SHP77 (cell line): Measurements from ENCODE around the gene TICRR.

ENCODE experiments used
- DNase-seq, 2 experiments: peaks; one replicate each; lab custom pipeline; 2025; lab: John Stamatoyannopoulos, UW

The TICRR gene

GRCh38 chr15:89654301-89654761, 79.1 kb downstream of the TICRR start:
- no peak for DNase-seq

GRCh38 chr15:89654847-89655805, 79.9 kb downstream of the TICRR start, which contains the start of gene KIF7:
Gene KIF7 (minus strand): TSS chr15:89655467. CDS start chr15:89652930, 2,537 bp downstream.
- no peak for DNase-seq

GRCh38 chr15:89656116-89656815, 81.0 kb downstream of the TICRR start:
- no peak for DNase-seq

GRCh38 chr15:89657686-89658200, 82.5 kb downstream of the TICRR start:
- no peak for DNase-seq

- DNase-seq, result no peak
These were observed 84.0 kb downstream of the TICRR start for GRCh38 chr15:89659295-89659694.

DNA sequence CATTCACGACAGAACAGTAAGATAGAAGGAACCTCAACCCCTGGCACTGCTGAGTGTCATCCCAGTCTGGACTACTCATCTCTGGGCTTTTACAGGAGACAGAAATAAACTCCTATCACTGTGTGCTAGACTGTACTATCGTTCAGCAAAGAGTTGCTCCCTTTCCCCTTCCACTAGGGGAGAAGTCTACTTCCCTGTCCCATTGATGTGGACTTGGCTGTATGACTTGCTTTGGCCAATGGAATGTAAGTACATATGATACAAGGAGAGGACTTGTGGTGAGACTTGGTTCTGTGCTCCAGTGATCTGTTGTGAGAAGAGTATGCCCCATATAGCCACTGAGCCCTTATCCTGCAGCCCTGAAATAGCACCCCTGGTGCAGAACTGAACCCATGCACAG, 85.3 kb downstream of the TICRR start:
- no peak for DNase-seq

DNA sequence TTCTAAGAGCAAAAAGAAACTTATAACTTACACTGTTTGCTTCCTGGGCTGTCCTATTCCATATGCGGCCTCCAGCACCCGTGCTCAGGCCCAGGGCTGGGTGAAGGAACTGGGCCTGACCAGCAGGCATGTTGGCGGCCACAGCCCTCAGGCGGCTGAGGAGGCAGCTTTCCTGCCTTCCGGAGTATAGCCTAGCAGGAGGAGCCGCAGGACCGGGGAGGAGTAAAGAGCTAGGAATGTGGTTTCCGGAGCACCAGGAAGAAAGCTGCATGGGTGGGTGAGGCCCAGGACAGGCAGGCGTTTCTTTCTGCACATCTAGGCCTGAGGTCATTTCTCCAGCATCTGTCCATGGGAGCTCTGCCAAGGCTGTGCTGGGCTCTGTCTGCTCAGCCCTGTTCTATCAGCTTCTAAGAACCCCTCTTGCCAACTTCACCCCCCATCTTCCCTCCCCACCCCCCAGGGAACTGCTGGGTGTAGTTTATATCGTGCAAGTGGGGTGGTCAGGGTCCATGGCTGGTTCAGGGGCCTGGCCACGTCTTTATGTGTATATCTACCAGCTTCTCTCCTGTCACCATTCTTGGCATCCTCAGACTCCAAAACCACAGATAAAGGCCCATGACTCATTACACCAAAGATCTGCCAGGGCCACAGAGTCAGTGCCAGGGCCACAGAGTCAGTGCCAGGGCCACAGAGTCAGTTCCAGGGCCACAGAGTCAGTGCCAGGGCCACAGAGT, 87.8 kb downstream of the TICRR start:
- DNase-seq, result no peak

- DNase-seq, result peak; percentile 37 to 40
These were observed 89.4 kb downstream of the TICRR start for GRCh38 chr15:89664441-89665350.

GRCh38 chr15:89665449-89666181, 90.3 kb downstream of the TICRR start:
- DNase-seq, result peak in 1 of 2 experiments; percentile 35

- no peak for DNase-seq
These were observed 91.1 kb downstream of the TICRR start for GRCh38 chr15:89666184-89666857.

DNA sequence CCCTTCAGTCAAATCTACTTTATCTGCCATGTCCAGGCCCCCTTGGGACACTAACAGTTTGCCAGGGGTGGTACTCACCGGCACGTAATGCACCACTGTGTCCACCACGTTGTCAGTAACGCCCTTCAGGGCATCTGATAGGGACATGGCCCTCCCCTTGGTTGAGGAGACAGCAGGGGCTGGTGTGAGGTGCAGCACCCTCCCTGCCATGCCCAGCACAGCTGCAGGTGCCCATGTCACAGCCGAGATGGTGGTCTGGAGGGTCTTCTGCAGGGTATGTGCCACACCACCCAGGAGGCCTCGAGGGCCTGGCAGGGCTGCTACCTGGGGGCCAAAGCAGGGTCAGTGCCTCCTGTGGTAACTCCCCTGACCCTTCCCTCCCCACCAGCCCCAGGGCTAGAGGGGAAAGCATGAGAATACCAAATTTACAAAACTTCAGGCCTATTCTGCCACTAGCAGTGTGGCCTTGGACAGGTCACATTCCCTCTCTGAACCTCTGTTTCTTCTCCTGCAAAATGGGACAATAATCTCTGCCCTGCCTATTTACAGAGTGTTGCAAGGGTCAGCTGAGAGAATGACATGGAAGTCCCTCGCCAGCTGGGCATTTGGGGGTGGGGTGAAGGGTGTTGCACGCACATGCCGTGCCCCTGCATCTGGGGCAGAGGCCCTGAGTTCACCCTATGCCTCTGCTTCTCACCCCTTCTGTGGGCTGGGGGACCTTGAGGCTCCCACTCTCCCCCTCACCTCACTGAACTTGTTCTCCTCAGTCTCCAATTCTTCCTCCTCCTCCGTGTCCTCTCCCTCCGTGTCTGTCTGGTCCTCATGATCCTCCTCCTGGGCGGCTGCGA, 91.8 kb downstream of the TICRR start:
- no peak for DNase-seq

GRCh38 chr15:89667706-89667960, 92.4 kb downstream of the TICRR start:
- DNase-seq, result no peak

GRCh38 chr15:89668171-89668570, 92.9 kb downstream of the TICRR start:
- DNase-seq, result no peak

GRCh38 chr15:89669309-89669865, 94.1 kb downstream of the TICRR start:
- no peak for DNase-seq

- no peak for DNase-seq
These were observed 94.7 kb downstream of the TICRR start for GRCh38 chr15:89669941-89670340.

DNA sequence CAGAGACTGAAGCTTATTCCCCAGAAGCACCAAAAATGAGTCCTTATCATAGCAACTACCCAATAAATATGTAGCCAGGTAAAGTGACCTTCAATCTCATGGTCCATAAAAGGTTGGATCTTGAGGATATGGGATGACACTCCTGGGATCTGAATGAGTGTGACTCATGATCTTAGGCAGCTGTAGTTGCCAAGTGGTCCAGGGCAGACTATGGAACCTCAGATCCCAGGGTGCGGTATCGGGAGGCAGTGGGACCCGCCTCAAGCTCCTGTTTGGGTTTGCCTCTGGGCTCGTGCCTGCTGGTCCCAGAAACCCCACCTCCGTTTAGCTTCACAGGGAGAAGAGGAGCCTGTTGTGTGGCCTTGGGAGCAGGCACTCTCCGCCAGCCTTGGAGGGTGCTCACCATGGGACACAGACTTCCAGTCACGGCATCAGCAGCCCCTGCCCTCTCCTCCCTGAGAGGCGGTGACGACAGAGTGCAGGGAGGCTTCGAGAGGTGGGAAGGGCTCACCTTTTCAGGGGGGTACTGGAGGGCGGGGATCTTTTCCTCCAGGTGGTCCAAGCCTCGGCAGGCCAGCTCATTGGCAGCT, 95.8 kb downstream of the TICRR start:
- DNase-seq, result no peak

GRCh38 chr15:89671687-89672086, 96.4 kb downstream of the TICRR start:
- no peak for DNase-seq
